ENCODE results near the gene CCDC148.
A peak's percentile ranks its signal among the peaks of the same experiment; 100 is the strongest.

The CCDC148 gene

GRCh38 chr2:158202161-158202815, 254.3 kb downstream of the CCDC148 start:
- no peak for DNase-seq

- no peak for DNase-seq
Measured at GRCh38 chr2:158199928-158200650, 256.5 kb downstream of the CCDC148 start.

GRCh38 chr2:158197940-158198339, 258.6 kb downstream of the CCDC148 start:
- DNase-seq, result no peak

GRCh38 chr2:158194229-158194628, 262.3 kb downstream of the CCDC148 start:
- DNase-seq, result no peak

- DNase-seq, result no peak
Measured at GRCh38 chr2:158192515-158193443, 263.8 kb downstream of the CCDC148 start.

- peak in 1 of 2 donors; percentile 47 for DNase-seq
Measured at GRCh38 chr2:158191076-158191895, 265.3 kb downstream of the CCDC148 start.

- no peak for DNase-seq
Measured at GRCh38 chr2:158189526-158189925, 267.0 kb downstream of the CCDC148 start.

GRCh38 chr2:158187908-158188307, 268.6 kb downstream of the CCDC148 start:
- no peak for DNase-seq

GRCh38 chr2:158184556-158185343, 271.8 kb downstream of the CCDC148 start:
- no peak for DNase-seq

GRCh38 chr2:158184001-158184400, 272.6 kb downstream of the CCDC148 start:
- DNase-seq, result no peak

GRCh38 chr2:158182676-158183295, 273.8 kb downstream of the CCDC148 start:
- no peak for DNase-seq

GRCh38 chr2:158181171-158181570, 275.4 kb downstream of the CCDC148 start:
- no peak for DNase-seq

- peak in 1 of 2 donors; percentile 19 for DNase-seq
Measured at GRCh38 chr2:158179660-158180059, 276.9 kb downstream of the CCDC148 start.

- no peak for DNase-seq
Measured at GRCh38 chr2:158178646-158179045, 277.9 kb downstream of the CCDC148 start.

- DNase-seq, result no peak
Measured at GRCh38 chr2:158174956-158175355, 281.6 kb downstream of the CCDC148 start.

- DNase-seq, result no peak
Measured at GRCh38 chr2:158174495-158174894, 282.1 kb downstream of the CCDC148 start.

GRCh38 chr2:158172719-158173118, 283.8 kb downstream of the CCDC148 start:
- DNase-seq, result no peak

GRCh38 chr2:158154596-158154995, 302.0 kb downstream of the CCDC148 start:
- no peak for DNase-seq

- DNase-seq, result no peak
Measured at GRCh38 chr2:158153270-158154015, 303.1 kb downstream of the CCDC148 start.

- no peak for DNase-seq
Measured at GRCh38 chr2:158144914-158145625, 311.5 kb downstream of the CCDC148 start.
